ENCODE results near the gene SBSN.

The SBSN gene, protein sequence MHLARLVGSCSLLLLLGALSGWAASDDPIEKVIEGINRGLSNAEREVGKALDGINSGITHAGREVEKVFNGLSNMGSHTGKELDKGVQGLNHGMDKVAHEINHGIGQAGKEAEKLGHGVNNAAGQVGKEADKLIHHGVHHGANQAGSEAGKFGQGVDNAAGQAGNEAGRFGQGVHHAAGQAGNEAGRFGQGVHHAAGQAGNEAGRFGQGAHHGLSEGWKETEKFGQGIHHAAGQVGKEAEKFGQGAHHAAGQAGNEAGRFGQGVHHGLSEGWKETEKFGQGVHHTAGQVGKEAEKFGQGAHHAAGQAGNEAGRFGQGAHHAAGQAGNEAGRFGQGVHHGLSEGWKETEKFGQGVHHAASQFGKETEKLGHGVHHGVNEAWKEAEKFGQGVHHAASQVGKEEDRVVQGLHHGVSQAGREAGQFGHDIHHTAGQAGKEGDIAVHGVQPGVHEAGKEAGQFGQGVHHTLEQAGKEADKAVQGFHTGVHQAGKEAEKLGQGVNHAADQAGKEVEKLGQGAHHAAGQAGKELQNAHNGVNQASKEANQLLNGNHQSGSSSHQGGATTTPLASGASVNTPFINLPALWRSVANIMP

DNA sequence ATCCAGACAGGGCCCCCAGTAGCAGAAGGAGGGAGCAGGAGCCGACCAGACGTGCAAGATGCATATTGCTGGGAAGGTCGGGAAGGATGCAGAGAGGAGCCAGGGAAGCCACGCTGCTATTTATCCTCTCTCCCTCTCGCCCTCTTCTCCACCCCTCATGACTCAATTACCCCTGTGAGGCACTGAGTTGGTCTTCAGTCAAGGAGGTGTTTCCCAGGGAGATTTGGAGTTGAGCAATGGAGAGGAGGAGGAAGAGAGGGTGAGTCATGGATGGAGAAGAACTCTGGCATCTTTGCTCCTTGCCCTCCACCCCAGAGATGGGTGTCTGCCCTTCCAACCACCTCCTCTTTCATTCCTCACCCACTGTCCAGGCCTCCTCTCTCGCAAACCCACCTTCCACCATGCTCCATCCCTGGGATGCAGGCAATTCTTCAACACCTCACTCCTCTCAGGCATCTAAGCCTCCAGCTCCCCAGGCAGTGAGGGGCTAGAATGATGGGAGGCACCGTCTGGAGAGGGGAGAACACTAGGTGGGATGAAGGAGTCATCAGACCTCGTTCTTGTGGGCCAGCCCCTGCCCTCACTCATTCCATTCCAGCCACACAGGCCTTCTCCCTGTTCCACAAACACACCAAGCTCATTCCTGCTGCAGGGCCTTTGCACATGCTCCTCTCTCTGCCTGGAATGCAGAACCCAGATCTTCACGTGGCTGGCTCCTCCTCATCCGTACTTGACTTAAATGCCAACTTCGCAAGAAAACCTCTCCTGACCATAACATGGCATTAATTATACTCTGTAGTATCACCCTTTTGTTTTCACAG is at the start of gene SBSN:
Gene SBSN, minus strand, starts transcription at position 94 of the 821 bp plus-strand sequence. Its CDS starts 30 bp downstream, at position 64.
- ATAC-seq (ENCODE audit: low read depth) (peak; percentile 69), DNase-seq (ENCODE audit: low spot score) (no peak)
- Histone ChIP-seq H3K27me3 (ENCODE audit: insufficient read depth, poor library complexity, severe bottlenecking) (peaks cover 17% of the 10 kb centered on the region), H3K4me1 (ENCODE audit: insufficient read depth, poor library complexity, severe bottlenecking) (no peaks in the 10 kb centered on the region), H3K4me3 (ENCODE audit: severe bottlenecking) (no peak within 1 kb of the TSS), H3K9me3 (ENCODE audit: severe bottlenecking) (no peaks in the 10 kb centered on the region), H3K36me3 (ENCODE audit: low read depth) (no peaks in the 10 kb centered on the region), H3K27ac (ENCODE audit: poor library complexity, severe bottlenecking) (no peak within 1 kb of the TSS)
- TF ChIP-seq, protein P1, sequence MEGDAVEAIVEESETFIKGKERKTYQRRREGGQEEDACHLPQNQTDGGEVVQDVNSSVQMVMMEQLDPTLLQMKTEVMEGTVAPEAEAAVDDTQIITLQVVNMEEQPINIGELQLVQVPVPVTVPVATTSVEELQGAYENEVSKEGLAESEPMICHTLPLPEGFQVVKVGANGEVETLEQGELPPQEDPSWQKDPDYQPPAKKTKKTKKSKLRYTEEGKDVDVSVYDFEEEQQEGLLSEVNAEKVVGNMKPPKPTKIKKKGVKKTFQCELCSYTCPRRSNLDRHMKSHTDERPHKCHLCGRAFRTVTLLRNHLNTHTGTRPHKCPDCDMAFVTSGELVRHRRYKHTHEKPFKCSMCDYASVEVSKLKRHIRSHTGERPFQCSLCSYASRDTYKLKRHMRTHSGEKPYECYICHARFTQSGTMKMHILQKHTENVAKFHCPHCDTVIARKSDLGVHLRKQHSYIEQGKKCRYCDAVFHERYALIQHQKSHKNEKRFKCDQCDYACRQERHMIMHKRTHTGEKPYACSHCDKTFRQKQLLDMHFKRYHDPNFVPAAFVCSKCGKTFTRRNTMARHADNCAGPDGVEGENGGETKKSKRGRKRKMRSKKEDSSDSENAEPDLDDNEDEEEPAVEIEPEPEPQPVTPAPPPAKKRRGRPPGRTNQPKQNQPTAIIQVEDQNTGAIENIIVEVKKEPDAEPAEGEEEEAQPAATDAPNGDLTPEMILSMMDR (IDR thresholded peaks at IDR 0.05; ENCODE audit: poor library complexity, severe bottlenecking) = no peak

DNA sequence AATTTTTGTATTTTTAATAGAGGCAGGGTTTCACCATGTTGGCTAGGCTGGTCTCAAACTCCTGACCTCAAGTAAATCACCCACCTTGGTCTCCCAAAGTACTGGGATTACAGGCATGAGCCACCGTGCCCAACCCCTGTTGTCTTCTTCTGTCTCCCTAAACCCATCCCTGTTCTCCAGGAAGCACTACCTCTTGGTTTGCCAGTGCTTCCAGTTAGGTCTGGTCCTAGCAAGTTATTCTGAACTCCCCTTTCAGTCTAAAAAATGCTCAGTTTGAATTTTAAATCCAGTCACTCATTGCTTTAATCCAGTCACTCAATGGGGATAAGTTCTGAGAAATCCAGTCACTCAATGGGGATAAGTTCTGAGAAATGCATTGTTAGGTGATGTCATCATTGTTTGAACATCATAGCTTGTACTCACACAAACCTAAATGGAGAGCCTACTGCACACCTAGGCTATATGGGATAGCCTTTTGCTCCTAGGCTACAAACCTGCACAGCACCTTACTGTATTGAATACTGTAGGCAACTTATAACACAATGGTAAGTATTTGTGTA is 43.4 kb upstream of the SBSN start:
- ATAC-seq (ENCODE audit: low read depth) (no peak), DNase-seq (ENCODE audit: low spot score) (no peak)
- H3K36me3 ChIP-seq (ENCODE audit: low read depth) = no peaks in the 10 kb centered on the region
- no peak overlapping the region for H3K27ac ChIP-seq (ENCODE audit: poor library complexity, severe bottlenecking)
- TF ChIP-seq, protein P1 (IDR thresholded peaks at IDR 0.05; ENCODE audit: poor library complexity, severe bottlenecking) = no peak
- H3K27me3 ChIP-seq (ENCODE audit: insufficient read depth, poor library complexity, severe bottlenecking) = no peaks in the 10 kb centered on the region
- H3K9me3 ChIP-seq (ENCODE audit: severe bottlenecking) = no peaks in the 10 kb centered on the region
- H3K4me1 ChIP-seq (ENCODE audit: insufficient read depth, poor library complexity, severe bottlenecking) = no peaks in the 10 kb centered on the region
- H3K4me3 ChIP-seq (ENCODE audit: severe bottlenecking) = no peak overlapping the region

DNA sequence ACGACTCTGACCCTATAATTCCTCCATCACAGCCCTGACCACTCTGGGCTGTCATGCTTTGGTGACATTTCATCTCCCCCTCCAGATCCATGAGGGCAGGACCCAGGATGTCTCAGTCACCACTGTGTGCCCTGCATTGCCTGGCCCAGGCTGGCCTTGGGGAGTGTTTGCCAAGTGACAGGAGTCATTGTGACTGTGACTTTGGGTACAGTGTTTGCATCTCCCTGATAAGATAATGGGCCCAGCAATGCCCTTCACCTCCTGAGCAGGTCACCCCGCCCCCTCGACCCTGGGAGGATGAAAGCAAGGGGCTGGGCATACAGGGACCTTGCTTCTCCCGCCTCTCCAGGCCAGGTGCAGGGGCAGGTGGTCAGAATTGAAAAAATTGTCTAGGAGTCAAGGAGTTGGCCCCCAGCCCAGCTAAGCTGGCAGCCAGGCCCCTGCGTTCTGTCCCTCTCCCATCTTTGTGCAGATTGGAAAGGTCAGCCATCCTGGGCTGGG is 41.2 kb upstream of the SBSN start:
- DNase-seq (ENCODE audit: low spot score) = no peak
- no peak overlapping the region for H3K27ac ChIP-seq (ENCODE audit: poor library complexity, severe bottlenecking)

DNA sequence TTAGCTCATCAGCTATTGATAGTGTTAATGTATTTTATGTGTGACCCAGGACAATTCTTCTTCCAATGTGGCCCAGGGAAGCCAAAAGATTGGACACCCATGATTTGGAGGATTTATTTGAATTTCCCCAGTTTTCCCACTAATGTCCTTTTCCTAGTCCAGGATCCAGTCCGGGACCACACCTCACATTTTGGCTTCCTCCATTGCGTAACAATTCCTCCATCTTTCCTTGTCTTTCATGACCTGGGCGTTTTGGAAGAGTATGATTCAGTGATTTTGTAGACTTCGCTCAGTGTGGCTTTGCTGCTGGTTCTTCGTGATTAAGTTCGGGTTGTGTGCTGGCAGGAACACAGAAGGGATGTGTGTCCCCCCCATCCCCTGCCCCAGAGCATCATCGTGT is 38.6 kb upstream of the SBSN start:
- Histone ChIP-seq H3K27ac (ENCODE audit: poor library complexity, severe bottlenecking) (no peak overlapping the region), H3K4me3 (ENCODE audit: severe bottlenecking) (no peak overlapping the region), H3K9me3 (ENCODE audit: severe bottlenecking) (no peaks in the 10 kb centered on the region), H3K4me1 (ENCODE audit: insufficient read depth, poor library complexity, severe bottlenecking) (no peaks in the 10 kb centered on the region), H3K36me3 (ENCODE audit: low read depth) (no peaks in the 10 kb centered on the region), H3K27me3 (ENCODE audit: insufficient read depth, poor library complexity, severe bottlenecking) (no peaks in the 10 kb centered on the region)
- TF ChIP-seq, protein P1 (IDR thresholded peaks at IDR 0.05; ENCODE audit: poor library complexity, severe bottlenecking) = no peak
- no peak for DNase-seq (ENCODE audit: low spot score)
- ATAC-seq (ENCODE audit: low read depth) = no peak

More for the DNA sequence above, 41.2 kb upstream of the SBSN start:
- Histone ChIP-seq H3K4me3 (ENCODE audit: severe bottlenecking) (no peak overlapping the region), H3K4me1 (ENCODE audit: insufficient read depth, poor library complexity, severe bottlenecking) (no peaks in the 10 kb centered on the region), H3K36me3 (ENCODE audit: low read depth) (no peaks in the 10 kb centered on the region), H3K9me3 (ENCODE audit: severe bottlenecking) (no peaks in the 10 kb centered on the region), H3K27me3 (ENCODE audit: insufficient read depth, poor library complexity, severe bottlenecking) (no peaks in the 10 kb centered on the region)
- TF ChIP-seq, protein P1 (IDR thresholded peaks at IDR 0.05; ENCODE audit: poor library complexity, severe bottlenecking) = no peak
- ATAC-seq (ENCODE audit: low read depth) = no peak
